Measurements from ENCODE around the gene TEX22.

TEX22 gene

DNA sequence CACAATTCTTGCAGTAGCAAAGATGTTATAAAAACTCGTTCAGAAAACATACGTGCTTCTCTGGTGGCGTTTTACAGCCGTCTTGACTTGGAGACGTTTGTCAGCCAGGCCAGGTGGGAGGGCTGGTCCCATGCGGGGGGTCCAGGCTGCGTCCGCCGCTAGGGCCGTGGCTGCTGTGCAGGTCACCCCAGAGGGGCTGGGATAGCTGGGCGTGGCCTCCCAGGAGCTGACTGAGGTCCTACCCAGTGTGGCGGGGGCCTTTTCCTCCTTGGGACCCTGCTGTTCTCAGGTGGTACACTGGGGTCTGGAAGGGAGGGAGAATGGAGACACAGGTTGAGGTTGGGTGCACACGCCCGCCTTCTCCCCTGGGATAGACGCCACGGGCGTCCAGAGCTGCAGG is 46.5 kb downstream of the TEX22 start:
- DNase-seq = no peak

- no peak for DNase-seq
Measured at GRCh38 chr14:105445290-105445689, 47.0 kb downstream of the TEX22 start.

DNA sequence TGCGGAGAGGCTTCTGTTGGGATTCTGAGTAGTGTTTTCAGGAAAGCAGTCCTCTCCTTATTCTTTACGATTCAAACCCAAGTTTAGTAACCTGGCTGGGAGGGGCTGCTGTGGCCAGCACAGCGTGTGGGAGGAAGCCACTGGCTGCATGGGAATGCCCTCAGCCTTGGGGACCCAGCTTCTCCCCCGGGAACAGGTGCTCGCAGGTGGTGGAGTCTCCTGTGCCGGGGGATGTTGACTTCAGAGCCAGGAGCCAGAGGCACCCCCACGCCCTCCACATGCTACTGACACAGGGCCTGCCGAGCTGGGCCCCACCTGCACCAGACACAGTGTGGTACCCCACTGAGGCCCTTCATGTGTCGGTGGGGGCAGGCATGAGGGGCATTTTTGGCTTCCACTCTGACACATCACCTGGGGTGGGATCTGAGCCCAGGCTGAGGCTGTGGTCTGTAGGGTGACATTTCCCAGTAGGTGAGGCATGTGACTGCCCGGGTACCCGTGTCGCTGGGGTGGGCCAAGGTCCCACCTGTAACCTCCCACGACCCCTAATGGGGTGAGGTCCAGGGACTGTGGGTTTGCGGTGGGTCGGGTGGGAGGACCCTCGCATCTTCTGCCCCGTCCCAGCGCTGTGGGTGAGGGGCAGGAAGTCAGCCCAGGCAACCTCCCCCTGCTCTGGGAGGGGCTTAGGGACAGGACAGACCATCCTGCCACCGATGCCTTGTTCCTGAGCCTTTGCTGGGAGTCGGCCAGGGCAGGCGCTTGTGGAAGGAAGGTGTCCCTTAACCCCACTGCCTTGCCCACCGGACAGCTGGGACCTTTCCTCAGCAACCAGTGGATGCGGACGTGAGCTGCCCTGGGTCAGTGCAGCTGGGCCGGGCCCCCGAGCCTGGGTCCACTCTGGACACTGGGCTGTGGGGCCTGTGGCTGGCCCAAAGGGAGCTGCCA is 47.8 kb downstream of the TEX22 start:
- no peak for DNase-seq

- DNase-seq = no peak
Measured at GRCh38 chr14:105446971-105447370, 48.6 kb downstream of the TEX22 start.

DNA sequence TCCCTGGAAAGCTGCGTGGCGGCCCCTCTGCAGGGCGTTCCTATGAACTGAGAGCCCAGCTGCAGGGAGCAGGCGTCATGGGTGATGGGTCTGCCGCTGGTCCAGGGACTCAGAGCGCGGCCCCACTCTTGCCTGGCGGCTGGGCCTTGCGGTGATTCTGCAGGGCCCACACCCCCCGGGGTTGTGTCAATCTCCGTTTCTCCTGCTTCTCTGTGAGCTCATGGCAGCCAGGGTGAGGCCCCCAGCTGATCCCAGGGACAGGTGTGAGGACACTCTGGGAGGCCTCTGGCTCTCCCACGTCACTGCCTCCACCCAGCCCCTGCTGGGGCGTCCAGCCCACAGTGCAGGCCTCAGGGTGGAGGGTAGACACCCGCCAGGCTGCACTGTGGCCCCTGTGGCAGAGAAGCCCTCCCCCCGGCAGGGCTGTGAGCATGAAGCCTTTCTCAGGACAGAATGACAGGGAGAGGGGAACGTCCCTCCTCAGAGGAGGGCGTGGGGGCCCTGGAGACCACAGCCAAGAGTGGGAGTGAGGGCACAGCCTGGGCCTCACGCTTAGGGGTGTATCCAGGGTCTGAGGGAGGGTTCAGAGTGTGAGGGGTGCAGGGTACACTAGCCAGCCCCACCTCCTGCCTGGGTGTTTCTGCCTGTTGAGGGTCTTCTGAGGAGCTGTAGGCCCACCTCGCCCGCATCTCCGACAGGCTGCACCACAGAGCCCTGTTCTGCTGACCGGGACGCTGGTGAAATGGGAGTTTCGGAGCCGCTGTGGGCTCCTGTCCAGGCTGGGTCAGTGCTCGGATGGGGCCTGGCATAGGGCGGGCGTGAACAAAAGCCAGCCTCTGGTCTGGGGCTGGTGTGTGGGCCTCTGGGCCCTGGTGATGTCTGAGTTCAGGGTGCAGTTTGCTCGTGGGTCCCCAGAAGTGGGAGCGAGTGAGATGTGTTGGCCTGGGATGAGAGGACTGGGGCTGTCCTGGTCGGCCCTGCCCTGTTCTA is 49.6 kb downstream of the TEX22 start:
- DNase-seq = no peak

DNA sequence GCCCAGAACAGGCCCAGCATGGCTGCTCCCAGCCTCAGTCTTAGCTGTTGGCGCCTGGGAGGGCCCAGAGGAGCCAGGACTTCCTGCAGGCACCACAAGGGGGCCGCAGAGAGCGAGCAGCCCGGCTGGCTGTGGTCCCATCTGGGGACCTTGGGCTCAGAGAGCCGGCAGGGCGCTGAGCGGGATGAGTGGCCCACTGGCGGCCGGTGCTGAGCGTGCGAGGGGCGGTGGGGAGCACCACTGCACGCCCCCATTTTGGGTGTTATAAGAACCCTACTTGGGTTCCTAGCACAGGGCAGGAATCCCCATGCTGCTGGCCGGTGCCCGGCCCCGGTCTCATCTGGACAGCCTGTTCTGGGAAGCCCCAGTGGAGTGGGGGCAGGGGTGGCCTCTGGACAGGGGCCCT is 50.4 kb downstream of the TEX22 start:
- DNase-seq = peak; percentile 3

GRCh38 chr14:105449276-105450122 is 51.2 kb downstream of the TEX22 start:
- DNase-seq = no peak

GRCh38 chr14:105450123-105450505 is 51.8 kb downstream of the TEX22 start:
- no peak for DNase-seq

- DNase-seq = no peak
Measured at GRCh38 chr14:105450864-105451720, 52.8 kb downstream of the TEX22 start.

DNA sequence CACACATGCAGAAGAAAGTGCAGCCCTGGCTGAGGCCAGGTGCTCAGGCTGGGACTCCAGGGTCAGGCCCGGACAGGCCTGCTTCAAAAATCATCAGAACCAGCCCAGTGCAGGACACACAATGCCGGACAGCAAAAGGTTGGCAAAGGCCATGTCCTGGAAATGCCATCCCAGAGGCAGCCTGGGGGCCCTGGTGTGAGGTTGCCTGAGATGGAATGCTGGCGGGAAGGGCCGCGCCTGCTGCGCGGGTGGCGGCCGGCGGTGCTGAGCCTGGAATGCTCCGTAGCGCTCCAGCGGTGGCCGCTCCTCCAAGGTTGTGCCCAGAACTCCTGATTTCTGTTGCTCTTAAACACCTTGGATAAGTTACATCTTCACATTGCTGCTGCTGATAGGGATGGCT is 54.6 kb downstream of the TEX22 start:
- no peak for DNase-seq

- no peak for DNase-seq
Measured at GRCh38 chr14:105453847-105454246, 55.5 kb downstream of the TEX22 start.

DNA sequence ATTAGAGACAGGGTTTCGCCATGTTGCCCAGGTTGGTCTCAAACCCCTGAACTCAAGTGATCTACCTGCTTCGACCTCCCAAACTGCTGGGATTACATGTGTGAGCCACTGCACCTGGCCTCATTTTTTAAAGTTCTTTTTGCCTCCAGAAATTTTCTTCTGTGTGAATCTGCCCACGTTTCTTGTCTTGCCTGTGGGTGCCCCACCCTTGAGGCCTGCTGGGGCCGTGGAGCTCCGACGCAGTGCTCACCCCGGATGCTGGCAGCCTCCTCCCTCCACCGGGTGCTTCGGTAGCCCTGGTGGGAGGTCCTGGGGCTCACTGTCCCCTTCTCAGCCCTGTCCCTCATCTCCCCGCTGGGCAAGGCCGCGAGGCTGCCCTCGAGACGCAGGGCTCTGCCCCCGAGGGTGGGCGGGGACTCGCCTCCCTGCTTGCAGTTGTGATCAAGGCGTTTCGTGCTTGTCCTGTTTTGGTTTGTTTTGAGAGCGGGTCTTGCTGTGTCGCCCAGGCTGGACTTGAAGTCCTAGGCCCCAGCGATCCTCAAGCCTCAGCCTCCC is 56.8 kb downstream of the TEX22 start:
- DNase-seq = no peak

GRCh38 chr14:105455766-105456660 is 57.7 kb downstream of the TEX22 start:
- DNase-seq = no peak

DNA sequence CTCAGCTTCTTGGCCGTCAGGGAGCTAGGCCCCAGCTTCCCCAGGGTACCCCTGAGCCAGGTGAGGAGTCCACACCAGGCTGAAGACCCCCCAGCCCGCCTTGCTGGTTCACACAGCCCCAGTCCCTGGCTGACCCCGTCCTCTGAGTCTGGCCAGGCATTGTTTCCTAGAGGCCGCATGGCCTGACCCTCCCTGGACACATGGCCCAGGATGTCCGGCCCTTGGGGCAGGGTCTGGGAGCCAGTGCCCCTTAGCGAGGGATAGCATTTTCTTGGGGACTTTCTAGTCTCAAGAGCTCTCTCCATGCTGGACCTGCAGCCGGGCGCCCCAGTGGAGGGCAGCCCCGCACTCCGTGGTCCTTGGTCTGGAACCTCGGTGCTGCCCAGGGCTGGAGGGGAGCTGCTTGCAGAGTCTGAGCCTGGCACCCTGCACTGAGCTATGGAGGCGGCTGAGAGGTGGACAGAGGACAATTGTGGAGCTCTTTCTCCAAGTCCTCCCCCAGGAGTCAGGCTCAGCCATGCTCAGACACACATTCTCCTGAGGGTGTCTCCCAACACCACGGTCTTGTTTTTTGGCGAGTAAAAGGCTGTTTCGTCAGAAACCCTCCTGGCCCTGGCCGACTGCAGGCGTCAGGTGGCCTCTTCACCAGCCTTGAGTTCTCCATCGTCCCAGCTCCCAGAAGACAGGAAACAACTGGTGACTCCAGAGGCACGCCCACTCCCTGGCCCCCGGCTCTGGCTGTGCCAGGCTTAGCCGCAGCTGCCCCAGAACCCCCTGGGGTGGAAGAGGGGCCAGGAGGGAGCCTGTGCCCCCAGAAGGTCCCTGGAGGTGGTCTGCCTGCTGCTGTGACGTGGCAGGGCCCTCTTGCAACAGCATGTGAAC is 58.6 kb downstream of the TEX22 start:
- DNase-seq = no peak

GRCh38 chr14:105458010-105458409 is 59.7 kb downstream of the TEX22 start:
- no peak for DNase-seq

DNA sequence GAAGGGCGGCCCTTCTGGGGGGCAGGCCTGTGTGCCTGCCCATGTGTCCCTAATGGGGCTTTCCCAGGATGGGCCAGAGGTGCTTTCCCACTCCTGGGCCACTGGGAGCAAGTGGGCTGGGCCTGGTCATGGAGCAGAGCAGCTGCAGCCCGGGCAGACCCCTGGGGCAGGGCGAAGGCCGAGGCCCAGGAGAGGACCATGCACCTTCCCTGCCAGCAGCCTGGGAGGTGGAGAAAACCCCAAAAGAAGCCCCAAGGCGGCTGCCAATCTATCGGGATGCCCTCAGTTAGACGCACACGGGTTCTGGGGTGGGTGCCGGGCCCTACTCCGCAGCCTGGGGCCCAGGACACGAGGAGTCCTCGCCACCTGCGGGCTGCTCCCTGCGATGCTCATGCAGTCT is 60.2 kb downstream of the TEX22 start:
- no peak for DNase-seq

DNA sequence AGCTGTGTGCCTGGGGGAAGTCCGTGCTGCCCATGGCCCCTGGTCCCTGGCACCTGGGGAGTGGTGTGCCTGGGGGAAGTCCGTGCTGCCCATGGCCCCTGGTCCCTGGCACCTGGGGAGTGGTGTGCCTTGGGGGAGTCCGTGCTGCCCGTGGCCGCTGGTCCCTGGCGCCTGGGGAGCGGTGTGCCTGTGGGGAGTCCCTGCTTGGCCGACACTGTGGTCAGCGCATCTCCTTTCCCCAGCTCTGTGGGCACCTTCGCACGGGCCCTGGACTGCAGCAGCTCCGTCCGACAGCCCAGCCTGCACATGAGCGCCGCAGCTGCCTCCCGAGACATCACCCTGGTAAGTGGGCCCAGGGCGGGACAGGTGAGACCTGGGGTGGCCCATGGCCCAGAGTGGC is 61.8 kb downstream of the TEX22 start:
- no peak for DNase-seq

DNA sequence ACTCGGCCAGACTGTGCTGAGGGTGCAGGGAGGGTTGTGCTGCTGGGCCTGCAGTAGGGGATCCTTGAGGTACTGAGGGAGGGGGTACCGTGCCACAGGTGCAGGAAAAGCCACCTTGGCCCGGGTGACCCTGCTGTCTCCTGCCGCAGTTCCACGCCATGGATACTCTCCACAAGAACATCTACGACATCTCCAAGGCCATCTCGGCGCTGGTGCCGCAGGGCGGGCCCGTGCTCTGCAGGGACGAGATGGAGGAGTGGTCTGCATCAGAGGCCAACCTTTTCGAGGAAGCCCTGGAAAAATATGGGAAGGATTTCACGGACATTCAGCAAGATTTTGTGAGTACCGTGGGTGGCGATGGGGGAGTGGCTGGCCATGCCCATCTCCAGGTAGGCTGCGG is 62.3 kb downstream of the TEX22 start:
- no peak for DNase-seq

DNA sequence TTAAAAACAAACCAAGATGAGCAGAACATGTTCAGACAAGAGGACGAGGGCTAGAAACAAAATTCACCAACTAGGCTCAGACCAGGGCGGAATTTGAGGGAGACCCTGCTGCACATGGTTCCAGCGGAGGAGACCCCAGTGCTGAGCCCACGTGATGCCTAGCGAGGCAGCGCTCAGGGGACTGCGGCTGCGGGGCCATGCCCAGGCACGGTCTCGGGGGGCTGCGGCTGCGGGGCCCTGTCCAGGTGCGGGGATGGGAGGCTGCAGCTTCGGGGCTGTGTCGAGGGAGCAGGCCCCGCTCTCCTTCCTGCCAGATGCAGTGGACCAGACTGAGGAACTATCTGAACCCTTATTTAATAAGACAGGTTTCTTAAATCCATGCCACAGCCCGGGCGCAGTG is 63.6 kb downstream of the TEX22 start:
- DNase-seq = no peak
